IgD-negative memory B cell (primary cell): ENCODE measurements around the gene C6orf120. TPM values are rescaled to one million over a fixed set of nuclear protein-coding genes. Genes with fewer than 3 reads are reported as not detected.

Source experiments
- polyA plus RNA-seq: library from polyadenylated mRNA; unstranded; fragments of 300-500 nt; fragmentation: Illumina TruSeq; gene quantifications from one replicate; pipeline ENCODE4 v1.2.3, GENCODE V29; 2021

The C6orf120 gene
- polyA plus RNA-seq, 1 donor from 2014 or later = 7.8 TPM

Other genes with a start within 250 kb of the C6orf120 start
- 8.6 TPM for gene WDR27, start 97 bp upstream of the C6orf120 start, polyA plus RNA-seq
- 7.1 TPM for gene PHF10, start 22.4 kb downstream of the C6orf120 start, polyA plus RNA-seq
- 1.0 TPM for gene DYNLT2, start 49.4 kb downstream of the C6orf120 start, polyA plus RNA-seq
- 9.0 TPM for gene ERMARD, start 49.5 kb downstream of the C6orf120 start, polyA plus RNA-seq